HG03571 (cell line): ENCODE measurements around the gene RUVBL1.

Experiments used
- ATAC-seq: cut with Tn5 transposase; IDR thresholded peaks from one replicate; pipeline ENCODE4 v1.9.1; 2021; ENCODE audit not compliant: unreplicated experiment

The RUVBL1 gene

GRCh38 chr3:128070898-128071591 lies 52.6 kb downstream of the RUVBL1 start:
- ATAC-seq: no peak

DNA sequence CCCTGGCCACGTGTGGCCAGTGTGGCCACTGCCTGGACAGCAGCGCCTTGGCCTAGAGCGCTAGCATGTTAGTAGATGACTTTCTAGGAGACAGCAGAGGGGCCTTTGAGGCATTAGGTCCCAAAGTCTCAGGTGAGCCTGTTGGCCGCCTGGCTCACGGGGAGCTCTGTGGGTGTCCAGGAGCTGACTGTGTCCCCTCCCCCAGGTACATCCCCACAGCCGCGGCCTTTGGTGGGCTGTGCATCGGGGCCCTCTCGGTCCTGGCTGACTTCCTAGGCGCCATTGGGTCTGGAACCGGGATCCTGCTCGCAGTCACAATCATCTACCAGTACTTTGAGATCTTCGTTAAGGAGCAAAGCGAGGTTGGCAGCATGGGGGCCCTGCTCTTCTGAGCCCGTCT lies 54.3 kb downstream of the RUVBL1 start:
- no peak for ATAC-seq

DNA sequence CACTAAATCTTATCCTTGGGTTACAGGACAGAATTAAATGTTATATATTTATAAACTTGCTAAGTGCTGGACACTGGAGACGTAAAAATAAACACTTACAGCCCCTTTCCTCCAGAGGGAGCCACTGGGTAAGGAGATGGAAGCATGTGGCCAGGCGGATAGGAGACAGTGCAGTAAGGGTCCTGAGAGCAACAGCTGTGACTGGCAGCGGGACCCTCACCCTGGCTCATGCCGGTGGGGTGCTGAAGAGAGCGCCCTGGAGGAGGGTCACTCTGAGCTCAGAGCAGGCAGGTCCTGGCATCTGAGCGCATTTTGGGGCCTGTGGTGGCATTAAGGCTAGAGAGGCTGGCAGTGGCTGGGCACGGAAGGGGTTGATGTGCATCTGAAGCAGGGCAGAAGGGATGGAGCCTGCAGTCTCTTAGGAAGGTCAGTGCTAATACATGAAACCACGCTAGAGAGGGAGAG lies 55.4 kb downstream of the RUVBL1 start:
- ATAC-seq: no peak

- no peak for ATAC-seq
Observed at GRCh38 chr3:128067489-128067888, 56.1 kb downstream of the RUVBL1 start.

DNA sequence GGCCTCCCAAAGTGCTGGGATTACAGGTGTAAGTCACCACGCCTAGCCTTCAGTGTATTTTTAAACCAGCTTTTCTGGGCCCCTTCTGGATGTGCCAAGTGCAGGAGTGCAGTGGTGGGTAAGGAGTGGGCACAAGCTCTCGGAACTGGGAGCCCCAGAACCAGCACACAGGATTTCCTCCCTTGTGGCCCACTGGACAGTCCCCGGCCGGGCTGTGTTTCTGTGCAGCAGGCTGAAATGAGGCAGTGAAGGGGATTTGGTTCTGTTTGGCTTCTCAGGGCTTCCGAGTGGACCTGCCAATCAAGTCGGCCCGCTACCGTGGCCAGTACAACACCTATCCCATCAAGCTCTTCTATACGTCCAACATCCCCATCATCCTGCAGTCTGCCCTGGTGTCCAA lies 56.9 kb downstream of the RUVBL1 start:
- no peak for ATAC-seq

DNA sequence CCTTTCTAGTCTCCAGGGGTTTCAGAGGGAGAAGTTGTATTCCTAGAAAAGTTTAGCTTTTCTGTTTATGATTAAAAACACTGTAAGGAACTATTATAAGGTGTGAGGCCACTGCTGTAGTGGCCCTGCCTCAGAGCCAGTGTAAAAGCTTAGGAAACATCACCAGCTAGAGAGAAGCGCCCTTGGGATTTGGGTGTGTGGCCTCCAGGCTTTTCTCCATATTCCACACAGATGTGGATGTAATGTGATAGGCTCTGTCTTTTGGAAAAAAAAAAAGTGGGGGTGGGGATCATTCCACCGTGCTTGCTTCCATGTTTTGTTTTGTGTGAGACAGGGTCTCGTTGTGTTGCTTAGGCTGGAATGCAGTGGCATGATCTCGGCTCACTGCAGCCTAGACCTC lies 57.5 kb downstream of the RUVBL1 start:
- no peak for ATAC-seq

GRCh38 chr3:128064962-128065361 lies 58.6 kb downstream of the RUVBL1 start:
- ATAC-seq: no peak

DNA sequence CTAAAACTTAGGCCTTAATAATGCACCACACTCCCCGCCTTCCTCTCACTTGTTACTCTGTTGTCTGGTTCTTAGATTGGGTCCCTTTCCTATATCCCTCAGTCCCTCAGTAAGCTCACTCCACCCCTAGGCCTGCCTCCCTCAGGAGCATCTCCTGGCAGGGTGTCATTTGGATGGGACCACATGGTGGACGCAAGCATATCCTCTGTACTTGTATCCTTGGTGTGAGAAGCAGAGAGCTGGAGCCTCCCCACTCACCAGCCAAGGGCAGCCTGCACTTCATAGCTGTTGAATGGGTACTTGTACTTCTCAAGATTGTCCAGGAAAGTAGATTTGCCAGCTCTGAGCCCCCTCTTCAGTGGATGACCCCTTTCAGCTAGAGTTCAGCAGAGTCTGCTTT lies 59.7 kb downstream of the RUVBL1 start:
- no peak for ATAC-seq

- ATAC-seq: no peak
Observed at GRCh38 chr3:128062033-128062745, 61.4 kb downstream of the RUVBL1 start.

- no peak for ATAC-seq
Observed at GRCh38 chr3:128060473-128061381, 62.9 kb downstream of the RUVBL1 start.

DNA sequence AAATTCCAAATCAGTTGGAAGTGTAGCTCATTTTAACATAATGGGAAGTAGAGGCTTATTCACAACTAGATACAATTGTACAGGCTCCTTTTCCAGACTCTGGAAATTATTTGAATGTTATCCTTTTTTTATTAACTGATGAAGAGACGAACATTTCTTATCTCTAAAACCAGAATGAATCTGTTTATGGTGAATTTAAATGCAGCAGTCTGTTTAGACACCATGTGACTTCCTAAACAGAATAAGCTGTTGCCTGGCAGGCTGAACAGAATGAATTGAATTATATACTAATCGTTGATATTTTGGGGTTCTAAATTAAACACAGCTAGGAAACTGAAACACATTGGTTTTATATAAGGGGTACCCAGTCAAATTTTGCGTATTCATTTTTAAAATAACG lies 67.4 kb downstream of the RUVBL1 start:
- ATAC-seq: no peak

- no peak for ATAC-seq
Observed at GRCh38 chr3:128054367-128054766, 69.2 kb downstream of the RUVBL1 start.

DNA sequence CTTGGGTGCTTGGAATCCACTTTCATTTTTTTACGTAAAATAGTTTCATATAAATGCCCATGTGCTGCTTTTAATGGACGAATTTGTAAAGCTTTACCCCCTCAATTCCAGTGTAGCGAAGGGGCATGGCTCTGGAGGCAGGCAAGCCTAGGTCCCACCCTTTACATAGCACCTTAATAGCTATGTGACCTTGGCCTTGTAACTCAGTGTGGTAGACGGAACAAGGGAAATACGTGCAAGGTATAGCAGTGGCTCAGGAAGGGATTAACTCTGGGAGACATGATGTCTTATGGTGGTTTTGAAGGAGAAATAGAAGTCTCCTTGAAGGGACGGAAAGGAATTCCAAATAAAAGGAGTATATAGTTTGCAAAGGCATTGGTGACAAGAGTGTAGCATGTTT lies 70.0 kb downstream of the RUVBL1 start:
- no peak for ATAC-seq

DNA sequence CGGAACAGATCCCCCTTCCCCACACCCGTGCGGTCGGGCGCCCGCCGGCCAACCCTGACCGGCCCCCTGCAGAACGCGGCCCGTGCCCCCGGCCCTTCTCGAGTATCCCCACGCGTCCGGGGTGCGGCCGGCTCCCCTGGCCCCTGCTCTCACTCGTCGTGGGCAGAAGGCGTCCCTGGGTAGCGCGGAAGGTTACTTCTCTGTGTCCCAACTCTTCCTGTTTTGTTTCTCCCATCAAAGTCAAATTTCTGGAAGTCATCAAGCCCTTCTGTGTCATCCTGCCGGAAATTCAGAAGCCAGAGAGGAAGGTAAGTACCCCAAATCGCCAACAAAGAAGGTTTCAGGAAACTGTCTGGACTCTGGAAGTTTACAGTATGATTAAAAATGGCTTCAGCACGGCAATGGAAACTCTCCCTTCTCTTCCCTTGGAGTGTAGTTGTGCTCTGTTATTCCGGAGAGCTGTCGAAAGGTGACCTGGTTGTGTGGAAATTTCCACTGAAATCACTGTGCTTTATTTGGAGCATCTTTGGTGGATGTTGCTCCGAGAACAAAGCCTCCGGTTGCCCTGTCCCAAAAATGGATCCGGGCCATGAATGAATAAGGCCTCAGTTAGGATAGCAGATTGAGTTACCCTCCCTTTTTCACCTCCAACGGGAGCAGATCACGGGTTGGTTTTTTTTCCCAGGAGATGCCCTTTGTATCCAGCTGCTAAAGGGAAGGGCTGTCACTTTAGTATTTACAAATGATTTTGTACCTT lies 70.8 kb downstream of the RUVBL1 start:
- no peak for ATAC-seq

DNA sequence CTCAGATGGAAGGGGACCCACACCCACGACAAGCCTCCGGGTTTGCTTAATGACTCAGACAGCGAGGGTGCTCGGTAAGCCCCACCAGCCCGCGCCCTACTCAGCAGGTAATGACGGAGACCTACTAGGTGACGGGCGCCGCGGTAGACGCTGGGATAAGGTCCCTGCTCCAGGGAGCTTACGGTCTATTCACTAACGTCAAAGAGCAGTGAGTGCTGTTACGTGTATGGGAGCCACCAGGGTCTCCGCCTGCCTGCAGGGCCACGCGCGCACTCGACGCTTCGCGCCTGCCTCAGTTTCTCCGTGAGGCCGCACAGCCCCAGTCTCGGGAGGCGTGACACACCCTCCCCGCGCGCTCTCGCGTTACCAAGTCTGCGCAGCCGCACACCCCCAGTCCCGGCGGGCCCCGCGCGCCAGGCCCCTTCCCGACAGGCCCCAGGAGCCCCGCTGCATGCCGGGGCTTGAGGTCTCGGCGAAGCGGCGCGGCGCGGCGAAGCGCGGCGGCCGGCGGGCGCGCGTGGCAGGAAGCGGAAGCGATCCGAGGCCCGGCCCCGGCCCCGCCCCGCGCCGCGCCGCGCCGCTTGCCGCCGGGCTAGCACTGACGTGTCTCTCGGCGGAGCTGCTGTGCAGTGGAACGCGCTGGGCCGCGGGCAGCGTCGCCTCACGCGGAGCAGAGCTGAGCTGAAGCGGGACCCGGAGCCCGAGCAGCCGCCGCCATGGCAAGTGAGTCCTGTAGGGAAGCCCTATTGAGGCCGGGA lies 71.6 kb downstream of the RUVBL1 start, which contains the start of gene SEC61A1:
TSS of gene SEC61A1 (plus strand) at position 601 of the 758 bp plus-strand sequence. CDS start at position 717, 116 bp downstream.
- ATAC-seq: peak; percentile 89

- ATAC-seq: no peak
Observed at GRCh38 chr3:128051459-128051836, 72.2 kb downstream of the RUVBL1 start.

GRCh38 chr3:128050597-128050996 lies 73.0 kb downstream of the RUVBL1 start:
- no peak for ATAC-seq

DNA sequence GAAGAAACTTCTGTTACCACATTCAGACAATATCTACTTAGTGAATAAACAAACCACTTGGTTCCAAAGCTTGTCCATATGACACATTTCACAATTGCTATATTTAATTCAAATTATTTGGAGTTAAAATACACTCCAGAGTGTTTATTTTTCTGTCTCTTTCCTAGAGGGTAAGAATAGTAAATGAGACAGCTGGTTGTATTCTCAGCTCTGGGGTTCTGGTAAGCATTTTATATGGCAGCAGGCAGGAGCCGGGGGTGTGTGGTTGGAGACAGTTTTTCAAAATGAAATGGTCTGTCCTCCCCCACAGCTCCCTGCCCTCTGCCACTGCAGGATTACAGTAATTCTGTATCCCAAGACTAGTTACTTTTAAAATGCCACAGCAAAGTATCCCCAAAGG lies 82.3 kb downstream of the RUVBL1 start:
- no peak for ATAC-seq

DNA sequence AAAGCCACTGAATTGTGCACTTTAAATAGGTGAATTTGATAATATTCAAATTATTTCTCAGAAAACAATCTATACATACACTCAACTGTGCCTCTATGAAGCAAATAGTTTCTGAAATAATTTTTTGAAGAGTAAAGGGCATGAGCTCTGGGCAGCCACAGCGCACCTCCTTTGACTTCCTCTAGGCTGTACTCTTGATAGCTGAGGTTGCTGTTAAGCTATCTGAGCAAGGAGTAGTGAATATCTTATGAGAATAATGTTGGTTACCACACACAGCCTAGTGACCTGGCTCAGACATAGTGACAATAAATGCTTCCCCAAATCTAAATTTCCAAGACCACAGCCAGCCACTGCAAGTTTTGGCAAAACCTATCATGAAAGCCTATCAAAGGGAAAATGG lies 83.0 kb downstream of the RUVBL1 start:
- no peak for ATAC-seq

DNA sequence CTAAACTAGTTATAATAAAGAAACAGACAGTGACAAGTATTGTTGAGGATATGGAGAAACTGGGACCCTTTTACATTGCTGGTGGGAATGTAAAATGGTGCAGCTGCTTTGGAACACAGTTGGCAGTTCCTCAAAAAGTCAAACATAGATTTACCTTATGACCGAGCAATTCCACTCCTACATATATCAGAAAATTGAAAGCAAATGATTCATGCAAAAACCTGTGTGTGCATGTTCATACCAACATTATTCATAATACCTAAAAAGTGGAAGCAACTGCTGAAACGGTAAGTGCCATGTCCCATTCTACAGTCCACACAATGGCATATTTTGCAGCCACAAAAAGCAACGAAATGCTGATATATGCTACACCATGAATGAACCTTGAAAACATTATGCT lies 83.6 kb downstream of the RUVBL1 start:
- ATAC-seq: no peak
